Measurements from ENCODE around the gene FAM3C.
"Not testable (repeated sequence)": the region's sequence is repeated elsewhere in the genome, so short reads cannot be mapped to it uniquely, and the experiment has no call there.

FAM3C gene

GRCh38 chr7:121395961-121396757 is at the start of gene FAM3C:
TSS of gene FAM3C (minus strand) at chr7:121396308. CDS start at chr7:121382969, 13,339 bp downstream.
- peaks cover 12% of the 10 kb centered on the region for H3K4me1 ChIP-seq (ENCODE audit: insufficient read depth, low read length)
- H3K27me3 ChIP-seq (ENCODE audit: control insufficient read depth in 1 of 2, insufficient read depth in 2 of 2, low read length in 2 of 2): no peaks in the 10 kb centered on the region
- H3K9me3 ChIP-seq (ENCODE audit: low read length): no peaks in the 10 kb centered on the region
- H3K27ac ChIP-seq (ENCODE audit: low read depth, low read length): peak within 1 kb of the TSS; percentile 55
- peak within 1 kb of the TSS; percentile 87 for H3K4me3 ChIP-seq (ENCODE audit: low read depth in 1 of 2, low read length in 2 of 2)
- peak within 1 kb of the TSS; percentile 69 for H3K9ac ChIP-seq (ENCODE audit: low read length)
- H3K36me3 ChIP-seq (ENCODE audit: insufficient read depth, low read length): no peaks in the 10 kb centered on the region

- H3K9ac ChIP-seq (ENCODE audit: low read length): no peak overlapping the region
- H3K36me3 ChIP-seq (ENCODE audit: insufficient read depth, low read length): no peaks in the 10 kb centered on the region
- no peak overlapping the region for H3K27ac ChIP-seq (ENCODE audit: low read depth, low read length)
- no peaks in the 10 kb centered on the region for H3K27me3 ChIP-seq (ENCODE audit: control insufficient read depth in 1 of 2, insufficient read depth in 2 of 2, low read length in 2 of 2)
- peaks cover 9% of the 10 kb centered on the region for H3K4me1 ChIP-seq (ENCODE audit: insufficient read depth, low read length)
- no peak overlapping the region for H3K4me3 ChIP-seq (ENCODE audit: low read depth in 1 of 2, low read length in 2 of 2)
- H3K9me3 ChIP-seq (ENCODE audit: low read length): no peaks in the 10 kb centered on the region
Observed at GRCh38 chr7:121442845-121443244, 46.7 kb upstream of the FAM3C start.

GRCh38 chr7:121440857-121441503 is 44.9 kb upstream of the FAM3C start:
- Histone ChIP-seq H3K36me3 (ENCODE audit: insufficient read depth, low read length) (no peaks in the 10 kb centered on the region), H3K27ac (ENCODE audit: low read depth, low read length) (no peak overlapping the region), H3K4me1 (ENCODE audit: insufficient read depth, low read length) (peaks cover 16% of the 10 kb centered on the region), H3K9ac (ENCODE audit: low read length) (no peak overlapping the region), H3K4me3 (ENCODE audit: low read depth in 1 of 2, low read length in 2 of 2) (no peak overlapping the region), H3K9me3 (ENCODE audit: low read length) (no peaks in the 10 kb centered on the region), H3K27me3 (ENCODE audit: control insufficient read depth in 1 of 2, insufficient read depth in 2 of 2, low read length in 2 of 2) (no peaks in the 10 kb centered on the region)

- not testable (repeated sequence) for H3K9me3 ChIP-seq (ENCODE audit: low read length); H3K36me3 ChIP-seq (ENCODE audit: insufficient read depth, low read length); H3K27ac ChIP-seq (ENCODE audit: low read depth, low read length); H3K9ac ChIP-seq (ENCODE audit: low read length); H3K27me3 ChIP-seq (ENCODE audit: control insufficient read depth in 1 of 2, insufficient read depth in 2 of 2, low read length in 2 of 2)
- H3K4me3 ChIP-seq (ENCODE audit: low read depth in 1 of 2, low read length in 2 of 2): peak overlapping the region; percentile 4 to 15
- peaks cover 16% of the 10 kb centered on the region for H3K4me1 ChIP-seq (ENCODE audit: insufficient read depth, low read length)
Observed at GRCh38 chr7:121438043-121438955, 42.2 kb upstream of the FAM3C start.

GRCh38 chr7:121437470-121437869 is 41.4 kb upstream of the FAM3C start:
- H3K4me3 ChIP-seq (ENCODE audit: low read depth in 1 of 2, low read length in 2 of 2): peak overlapping the region in 1 of 2 donors; percentile 15
- no peak overlapping the region for H3K27ac ChIP-seq (ENCODE audit: low read depth, low read length)
- H3K27me3 ChIP-seq (ENCODE audit: control insufficient read depth in 1 of 2, insufficient read depth in 2 of 2, low read length in 2 of 2): no peaks in the 10 kb centered on the region
- H3K9me3 ChIP-seq (ENCODE audit: low read length): no peaks in the 10 kb centered on the region
- H3K4me1 ChIP-seq (ENCODE audit: insufficient read depth, low read length): peaks cover 16% of the 10 kb centered on the region
- H3K9ac ChIP-seq (ENCODE audit: low read length): no peak overlapping the region
- H3K36me3 ChIP-seq (ENCODE audit: insufficient read depth, low read length): no peaks in the 10 kb centered on the region

- Histone ChIP-seq H3K36me3 (ENCODE audit: insufficient read depth, low read length) (no peaks in the 10 kb centered on the region), H3K9me3 (ENCODE audit: low read length) (no peaks in the 10 kb centered on the region), H3K27me3 (ENCODE audit: control insufficient read depth in 1 of 2, insufficient read depth in 2 of 2, low read length in 2 of 2) (no peaks in the 10 kb centered on the region), H3K27ac (ENCODE audit: low read depth, low read length) (no peak overlapping the region), H3K4me1 (ENCODE audit: insufficient read depth, low read length) (peaks cover 16% of the 10 kb centered on the region), H3K4me3 (ENCODE audit: low read depth in 1 of 2, low read length in 2 of 2) (no peak overlapping the region), H3K9ac (ENCODE audit: low read length) (no peak overlapping the region)
Observed at GRCh38 chr7:121436688-121437087, 40.6 kb upstream of the FAM3C start.

GRCh38 chr7:121436136-121436535 is 40.0 kb upstream of the FAM3C start:
- Histone ChIP-seq H3K36me3 (ENCODE audit: insufficient read depth, low read length) (no peaks in the 10 kb centered on the region), H3K4me3 (ENCODE audit: low read depth in 1 of 2, low read length in 2 of 2) (no peak overlapping the region), H3K27me3 (ENCODE audit: control insufficient read depth in 1 of 2, insufficient read depth in 2 of 2, low read length in 2 of 2) (no peaks in the 10 kb centered on the region), H3K9me3 (ENCODE audit: low read length) (no peaks in the 10 kb centered on the region), H3K9ac (ENCODE audit: low read length) (no peak overlapping the region), H3K27ac (ENCODE audit: low read depth, low read length) (no peak overlapping the region), H3K4me1 (ENCODE audit: insufficient read depth, low read length) (peaks cover 16% of the 10 kb centered on the region)

- H3K36me3 ChIP-seq (ENCODE audit: insufficient read depth, low read length): no peaks in the 10 kb centered on the region
- no peaks in the 10 kb centered on the region for H3K9me3 ChIP-seq (ENCODE audit: low read length)
- H3K27me3 ChIP-seq (ENCODE audit: control insufficient read depth in 1 of 2, insufficient read depth in 2 of 2, low read length in 2 of 2): no peaks in the 10 kb centered on the region
- no peak overlapping the region for H3K27ac ChIP-seq (ENCODE audit: low read depth, low read length)
- peaks cover 16% of the 10 kb centered on the region for H3K4me1 ChIP-seq (ENCODE audit: insufficient read depth, low read length)
- H3K4me3 ChIP-seq (ENCODE audit: low read depth in 1 of 2, low read length in 2 of 2): no peak overlapping the region
- no peak overlapping the region for H3K9ac ChIP-seq (ENCODE audit: low read length)
Observed at GRCh38 chr7:121433775-121434174, 37.7 kb upstream of the FAM3C start.

GRCh38 chr7:121432486-121432885 is 36.4 kb upstream of the FAM3C start:
- not testable (repeated sequence) for H3K9me3 ChIP-seq (ENCODE audit: low read length); H3K27ac ChIP-seq (ENCODE audit: low read depth, low read length); H3K27me3 ChIP-seq (ENCODE audit: control insufficient read depth in 1 of 2, insufficient read depth in 2 of 2, low read length in 2 of 2); H3K36me3 ChIP-seq (ENCODE audit: insufficient read depth, low read length); H3K4me3 ChIP-seq (ENCODE audit: low read depth in 1 of 2, low read length in 2 of 2); H3K9ac ChIP-seq (ENCODE audit: low read length); H3K4me1 ChIP-seq (ENCODE audit: insufficient read depth, low read length)

GRCh38 chr7:121431996-121432395 is 35.9 kb upstream of the FAM3C start:
- no peak overlapping the region for H3K27ac ChIP-seq (ENCODE audit: low read depth, low read length)
- H3K9ac ChIP-seq (ENCODE audit: low read length): no peak overlapping the region
- no peaks in the 10 kb centered on the region for H3K36me3 ChIP-seq (ENCODE audit: insufficient read depth, low read length)
- H3K4me1 ChIP-seq (ENCODE audit: insufficient read depth, low read length): no peaks in the 10 kb centered on the region
- H3K27me3 ChIP-seq (ENCODE audit: control insufficient read depth in 1 of 2, insufficient read depth in 2 of 2, low read length in 2 of 2): no peaks in the 10 kb centered on the region
- H3K9me3 ChIP-seq (ENCODE audit: low read length): no peaks in the 10 kb centered on the region
- no peak overlapping the region for H3K4me3 ChIP-seq (ENCODE audit: low read depth in 1 of 2, low read length in 2 of 2)

- H3K27ac ChIP-seq (ENCODE audit: low read depth, low read length): no peak overlapping the region
- H3K9ac ChIP-seq (ENCODE audit: low read length): no peak overlapping the region
- H3K4me3 ChIP-seq (ENCODE audit: low read depth in 1 of 2, low read length in 2 of 2): no peak overlapping the region
- H3K9me3 ChIP-seq (ENCODE audit: low read length): no peaks in the 10 kb centered on the region
- no peaks in the 10 kb centered on the region for H3K36me3 ChIP-seq (ENCODE audit: insufficient read depth, low read length)
- H3K4me1 ChIP-seq (ENCODE audit: insufficient read depth, low read length): no peaks in the 10 kb centered on the region
- H3K27me3 ChIP-seq (ENCODE audit: control insufficient read depth in 1 of 2, insufficient read depth in 2 of 2, low read length in 2 of 2): no peaks in the 10 kb centered on the region
Observed at GRCh38 chr7:121431389-121431995, 35.4 kb upstream of the FAM3C start.

Measured in muscle layer of colon (tissue), 2 donors.